Psoas muscle (tissue), 8 donors: ENCODE results near the gene SLIT3. TPM values are rescaled to one million over a fixed set of nuclear protein-coding genes. Genes with fewer than 3 reads are reported as not detected.

Experiments
- ATAC-seq, 4 donors: fragments of 200-7000 bp; cut with Tn5 transposase; one replicate each; pipeline ENCODE4 v1.9.1; 2020; ENCODE audit warnings: moderate library complexity in 3 of 4, mild to moderate bottlenecking in 2 of 4
- DNase-seq, 2 donors: peaks; one replicate each; pipeline ENCODE4 v3.0.0-alpha.2; 2020
- H3K27ac ChIP-seq: fragments of 200-600 bp; one replicate; pipeline ENCODE4 v1.8.0; 2022
- H3K27me3 ChIP-seq, 3 donors: fragments of 200-600 bp in 1 of 3; one replicate each; pipeline versions ENCODE4 v1.6.1 to v1.8.0; 2013 to 2022; ENCODE audit warnings: low read length in 2 of 3, mild to moderate bottlenecking in 2 of 3, moderate library complexity in 1 of 3; ENCODE audit not compliant: insufficient read depth in 3 of 3
- H3K36me3 ChIP-seq, 2 donors: fragments of 200-600 bp in 1 of 2; one replicate each; pipeline versions ENCODE4 v1.6.1 to v1.8.0; 2013 to 2022; ENCODE audit warnings: low read depth in 1 of 2, mild to moderate bottlenecking in 1 of 2, moderate library complexity in 1 of 2; ENCODE audit not compliant: insufficient read depth in 1 of 2
- H3K4me1 ChIP-seq: fragments of 200-600 bp; one replicate; pipeline ENCODE4 v1.8.0; 2022
- H3K4me3 ChIP-seq: fragments of 200-600 bp; one replicate; pipeline ENCODE4 v1.8.0; 2022; ENCODE audit warnings: mild to moderate bottlenecking
- H3K9me3 ChIP-seq: fragments of 200-600 bp; one replicate; pipeline ENCODE4 v1.8.0; 2022
- WGBS, 3 donors: extraction: QIAGEN DNeasy Blood & Tissue Kit; methylation state at CpG; one replicate each; pipeline versions ENCODE4 v1.1.6 to v1.1.7; 2013; 5-methylcytosine and 5-hydroxymethylcytosine counted together
- intact Hi-C, 2 donors: fragments of 100-400 bp; cut with DNase I; formaldehyde crosslinking; loops; one replicate each; pipeline versions ENCODE4 v1.11.0 to v1.14.2; 2022
- polyA plus RNA-seq, 3 donors: library from polyadenylated mRNA; stranded (reverse); fragments of 200-250 nt; gene quantifications; one replicate each; pipeline ENCODE4 v1.2.3, GENCODE V29; 2013
- total RNA-seq, 4 donors: library from RNA; stranded (reverse); fragmentation: NEBNext Ultra II Directional in 2 of 4; extraction: Animal tissue kit (Norgen Biotek cat#: 25700) in 2 of 4; gene quantifications; one replicate each; pipeline versions ENCODE4 v1.2.1 to v1.2.4, GENCODE V29; 2021 to 2023
- TF ChIP-seq, protein P1 (sequence below): fragments of 200-600 bp; IDR thresholded peaks from one replicate; pipeline ENCODE4 v1.8.0; 2022; ENCODE audit warnings: antibody characterized with exemption
- donor health status: healthy with polysubstance abuse.
- donor health status: DM: no; HTN: no; CAD: no; lungs with moderate emphysema.
- donor health status: Bipolar disorder and iron deficiency.
- donor health status: healthy.
- donor health status: DM: yes; HTN: yes; CAD: no.
- donor health status: DM: no; HTN: no; CAD: no.
- donor health status: DM: no; HTN: no; CAD: no.
- donor health status: DM: yes; HTN: yes; CAD: no.

Gene SLIT3
- total and polyA plus RNA-seq, 7 donors, result 0.81 to 5.9 (median 2.1) TPM

DNA sequence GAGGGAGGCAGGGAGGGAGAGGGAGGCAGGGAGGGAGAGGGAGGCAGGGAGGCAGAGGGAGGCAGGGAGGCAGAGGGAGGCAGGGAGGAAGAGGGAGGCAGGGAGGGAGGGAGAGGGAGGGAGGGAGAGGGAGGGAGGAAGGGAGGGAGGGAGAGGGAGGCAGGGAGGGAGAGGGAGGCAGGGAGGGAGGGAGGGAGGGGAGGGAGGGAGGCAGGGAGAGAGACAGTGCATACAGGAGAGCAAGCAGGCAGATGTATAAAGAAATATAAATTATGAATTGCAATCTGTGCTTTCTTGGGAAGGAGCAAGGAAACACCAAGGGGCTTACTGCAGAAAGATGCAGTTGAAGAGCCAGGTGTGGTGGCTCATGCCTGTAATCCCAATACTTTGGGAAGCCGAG, 574.6 kb downstream of the SLIT3 start:
- Histone ChIP-seq H3K9me3 (peaks cover 6% of the 10 kb centered on the region), H3K36me3 (no peaks in the 10 kb centered on the region), H3K4me1 (no peaks in the 10 kb centered on the region), H3K27ac (no peak overlapping the region), H3K4me3 (no peak overlapping the region), H3K27me3 (peaks cover 0 to 3% (median 2%) of the 10 kb centered on the region in 3 donors)
- no peak for DNase-seq
- WGBS, 3 donors, result 50 to 63% (median 53%) methylated on average over 1 of the region's 1 CpG
- TF ChIP-seq, protein P1, sequence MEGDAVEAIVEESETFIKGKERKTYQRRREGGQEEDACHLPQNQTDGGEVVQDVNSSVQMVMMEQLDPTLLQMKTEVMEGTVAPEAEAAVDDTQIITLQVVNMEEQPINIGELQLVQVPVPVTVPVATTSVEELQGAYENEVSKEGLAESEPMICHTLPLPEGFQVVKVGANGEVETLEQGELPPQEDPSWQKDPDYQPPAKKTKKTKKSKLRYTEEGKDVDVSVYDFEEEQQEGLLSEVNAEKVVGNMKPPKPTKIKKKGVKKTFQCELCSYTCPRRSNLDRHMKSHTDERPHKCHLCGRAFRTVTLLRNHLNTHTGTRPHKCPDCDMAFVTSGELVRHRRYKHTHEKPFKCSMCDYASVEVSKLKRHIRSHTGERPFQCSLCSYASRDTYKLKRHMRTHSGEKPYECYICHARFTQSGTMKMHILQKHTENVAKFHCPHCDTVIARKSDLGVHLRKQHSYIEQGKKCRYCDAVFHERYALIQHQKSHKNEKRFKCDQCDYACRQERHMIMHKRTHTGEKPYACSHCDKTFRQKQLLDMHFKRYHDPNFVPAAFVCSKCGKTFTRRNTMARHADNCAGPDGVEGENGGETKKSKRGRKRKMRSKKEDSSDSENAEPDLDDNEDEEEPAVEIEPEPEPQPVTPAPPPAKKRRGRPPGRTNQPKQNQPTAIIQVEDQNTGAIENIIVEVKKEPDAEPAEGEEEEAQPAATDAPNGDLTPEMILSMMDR, result no peak
- intact Hi-C loops, result no loop called here
- no peak for ATAC-seq

DNA sequence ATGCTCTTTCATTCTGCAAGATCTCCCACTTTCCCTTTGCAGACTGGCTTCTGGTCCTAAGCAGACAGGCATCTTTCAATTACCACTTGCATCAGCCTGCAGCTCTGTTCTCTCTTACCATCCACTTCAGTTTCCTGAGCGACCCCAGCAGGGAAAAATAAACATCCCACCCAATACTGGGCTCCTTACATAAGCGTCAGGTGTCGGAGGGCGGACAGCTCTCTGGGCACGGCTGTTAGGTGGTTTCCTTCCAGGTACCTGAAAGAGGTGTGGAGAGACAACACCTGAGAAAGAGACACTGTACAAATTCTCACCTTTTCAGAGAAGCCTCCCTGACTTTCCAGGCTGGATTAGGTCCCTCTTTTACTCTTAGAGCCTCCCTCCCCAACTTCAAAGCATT, 576.7 kb downstream of the SLIT3 start:
- intact Hi-C loops, result no loop called here
- ATAC-seq, result no peak
- H3K27ac ChIP-seq, result no peak overlapping the region
- H3K27me3 ChIP-seq, result peaks cover 2 to 3% (median 3%) of the 10 kb centered on the region in 3 donors
- H3K4me3 ChIP-seq, result no peak overlapping the region
- no peak for DNase-seq
- H3K36me3 ChIP-seq, result no peaks in the 10 kb centered on the region
- TF ChIP-seq, protein P1, result no peak
- peaks cover 6% of the 10 kb centered on the region for H3K9me3 ChIP-seq
- 56 to 62% (median 62%) methylated on average over 5 of the region's 5 CpGs for WGBS, 3 donors
- no peaks in the 10 kb centered on the region for H3K4me1 ChIP-seq

DNA sequence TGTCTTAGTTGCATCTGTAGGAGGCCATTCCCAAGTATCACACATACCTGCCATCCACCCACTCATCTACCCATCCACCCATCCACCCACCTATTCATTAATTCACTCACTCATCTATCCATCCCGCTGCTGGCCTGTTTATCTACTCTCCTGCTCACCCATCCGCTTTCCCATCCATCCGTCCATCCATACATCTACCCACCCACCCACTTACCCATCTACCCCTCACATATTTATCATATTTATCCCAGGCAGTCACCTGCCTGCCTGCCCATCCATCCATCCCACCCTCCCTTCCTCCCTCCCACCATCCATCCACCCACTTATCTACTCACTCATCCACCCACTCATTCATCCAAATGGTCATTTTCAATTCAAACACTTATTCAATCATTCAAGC, 577.9 kb downstream of the SLIT3 start:
- intact Hi-C loops, result no loop called here
- H3K9me3 ChIP-seq, result no peaks in the 10 kb centered on the region
- no peaks in the 10 kb centered on the region for H3K36me3 ChIP-seq
- no peak overlapping the region for H3K27ac ChIP-seq
- TF ChIP-seq, protein P1, result no peak
- ATAC-seq, result no peak
- no peak overlapping the region for H3K4me3 ChIP-seq
- WGBS, 3 donors, result 87 to 95% (median 88%) methylated on average over 3 of the region's 3 CpGs
- H3K27me3 ChIP-seq, result peaks cover 2 to 3% (median 3%) of the 10 kb centered on the region in 3 donors
- H3K4me1 ChIP-seq, result no peaks in the 10 kb centered on the region
- DNase-seq, result no peak

DNA sequence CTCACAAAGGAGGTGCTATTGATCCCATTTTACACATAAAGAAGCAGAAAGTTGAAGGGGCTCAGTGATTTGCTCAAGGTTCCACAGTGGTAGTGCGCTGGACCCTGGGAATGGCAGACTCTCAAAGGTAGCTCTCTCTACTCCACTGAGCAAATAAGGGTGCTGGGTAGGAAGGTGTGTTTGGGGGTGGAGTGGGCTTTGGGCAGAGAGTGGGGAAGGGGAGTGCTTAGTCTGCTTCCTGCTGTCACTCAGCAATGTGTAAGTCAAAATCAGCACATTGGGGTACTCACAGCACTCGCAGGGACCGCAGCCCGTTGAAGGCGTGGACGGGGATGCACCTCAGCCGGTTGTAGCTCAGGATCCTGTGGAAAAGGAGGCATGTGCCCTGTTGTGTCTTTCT, 579.0 kb downstream of the SLIT3 start:
- H3K27ac ChIP-seq, result no peak overlapping the region
- ATAC-seq (no peak), DNase-seq (no peak)
- no peaks in the 10 kb centered on the region for H3K9me3 ChIP-seq
- no peaks in the 10 kb centered on the region for H3K36me3 ChIP-seq
- 90 to 92% (median 92%) methylated on average over 7 of the region's 7 CpGs for whole genome bisulfite sequencing, 3 donors
- no peaks in the 10 kb centered on the region for H3K4me1 ChIP-seq
- intact Hi-C loops, result no loop called here
- TF ChIP-seq, protein P1, result no peak
- H3K27me3 ChIP-seq, result peaks cover 2 to 3% (median 3%) of the 10 kb centered on the region in 3 donors
- no peak overlapping the region for H3K4me3 ChIP-seq

DNA sequence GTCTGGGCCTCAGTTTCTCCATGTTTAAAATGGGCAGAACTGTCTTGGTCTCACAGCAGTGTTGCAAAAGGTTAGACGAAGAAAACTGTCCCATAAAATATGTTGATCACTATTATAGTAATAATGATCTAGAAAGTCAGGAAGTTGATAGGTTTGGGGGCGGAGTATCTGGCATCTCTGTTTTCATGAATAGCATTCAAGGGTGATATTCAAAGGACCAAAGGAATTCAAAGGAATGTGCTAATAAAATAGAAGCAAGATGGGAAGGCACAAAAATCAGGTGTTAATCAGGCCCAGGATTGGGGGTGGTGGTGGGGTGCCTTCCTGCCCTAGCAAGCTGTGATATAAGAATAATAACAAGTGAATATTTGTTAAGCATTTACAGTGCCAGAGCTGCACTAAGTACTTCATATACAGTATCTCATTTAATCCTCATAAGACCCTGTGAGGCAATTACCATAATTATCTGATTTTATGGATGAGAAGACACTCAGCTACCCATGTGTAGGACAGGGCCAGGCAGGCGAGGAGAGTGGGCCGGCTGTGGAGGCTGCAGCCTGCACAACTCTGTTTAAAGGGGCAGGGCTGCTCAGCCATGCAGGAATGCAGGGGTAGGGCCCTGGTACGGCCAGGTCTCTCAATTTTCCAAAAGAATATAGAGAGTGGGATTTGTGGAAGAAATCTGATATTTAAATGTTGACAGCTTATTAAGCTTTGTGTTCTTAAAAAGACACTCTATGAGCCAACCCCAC, 579.8 kb downstream of the SLIT3 start:
- TF ChIP-seq, protein P1, result no peak
- intact Hi-C loops, result no loop called here
- no peak for DNase-seq
- 67 to 73% (median 71%) methylated on average over 5 of the region's 5 CpGs for WGBS, 3 donors
- ATAC-seq, result no peak
- H3K4me1 ChIP-seq, result no peaks in the 10 kb centered on the region
- H3K27me3 ChIP-seq, result peaks cover 2 to 3% (median 3%) of the 10 kb centered on the region in 3 donors
- H3K4me3 ChIP-seq, result no peak overlapping the region
- H3K36me3 ChIP-seq, result no peaks in the 10 kb centered on the region
- no peak overlapping the region for H3K27ac ChIP-seq
- H3K9me3 ChIP-seq, result no peaks in the 10 kb centered on the region
